ENCODE data around the gene DAG1.
A peak's percentile ranks its signal among the peaks of the same experiment; 100 is the strongest.

DAG1 gene

DNA sequence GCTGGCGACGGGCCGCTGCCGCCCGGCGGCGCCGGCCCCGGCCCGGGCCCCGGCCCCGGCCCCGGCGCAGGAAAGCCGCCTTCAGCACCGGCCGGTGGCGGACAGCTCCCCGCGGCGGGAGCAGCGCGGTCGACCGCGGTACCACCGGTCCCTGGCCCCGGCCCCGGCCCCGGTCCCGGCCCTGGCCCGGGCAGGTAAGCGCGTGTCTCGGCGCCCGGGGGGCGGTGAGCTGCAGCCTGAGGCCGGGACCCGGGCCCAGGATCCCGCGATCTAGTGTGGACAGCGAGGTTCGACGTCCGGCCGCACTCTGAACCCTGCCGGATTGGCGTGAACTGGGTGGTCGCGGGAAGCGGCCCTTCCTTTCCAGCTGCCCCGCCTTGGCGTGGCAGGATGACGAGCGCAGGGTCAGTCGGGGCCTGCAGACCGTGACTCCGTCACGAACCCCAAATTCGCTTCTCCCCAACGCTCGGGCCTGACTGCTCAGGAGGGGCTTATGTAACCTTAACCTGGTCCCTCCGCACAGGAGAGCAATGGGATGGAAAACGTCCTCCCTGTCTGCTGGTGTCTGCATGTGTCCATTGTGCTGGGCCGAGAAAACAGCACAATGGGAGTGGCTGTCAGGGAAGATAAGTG lies 84.7 kb downstream of the DAG1 start:
- DNase-seq: peak; percentile 3 to 49

DNA sequence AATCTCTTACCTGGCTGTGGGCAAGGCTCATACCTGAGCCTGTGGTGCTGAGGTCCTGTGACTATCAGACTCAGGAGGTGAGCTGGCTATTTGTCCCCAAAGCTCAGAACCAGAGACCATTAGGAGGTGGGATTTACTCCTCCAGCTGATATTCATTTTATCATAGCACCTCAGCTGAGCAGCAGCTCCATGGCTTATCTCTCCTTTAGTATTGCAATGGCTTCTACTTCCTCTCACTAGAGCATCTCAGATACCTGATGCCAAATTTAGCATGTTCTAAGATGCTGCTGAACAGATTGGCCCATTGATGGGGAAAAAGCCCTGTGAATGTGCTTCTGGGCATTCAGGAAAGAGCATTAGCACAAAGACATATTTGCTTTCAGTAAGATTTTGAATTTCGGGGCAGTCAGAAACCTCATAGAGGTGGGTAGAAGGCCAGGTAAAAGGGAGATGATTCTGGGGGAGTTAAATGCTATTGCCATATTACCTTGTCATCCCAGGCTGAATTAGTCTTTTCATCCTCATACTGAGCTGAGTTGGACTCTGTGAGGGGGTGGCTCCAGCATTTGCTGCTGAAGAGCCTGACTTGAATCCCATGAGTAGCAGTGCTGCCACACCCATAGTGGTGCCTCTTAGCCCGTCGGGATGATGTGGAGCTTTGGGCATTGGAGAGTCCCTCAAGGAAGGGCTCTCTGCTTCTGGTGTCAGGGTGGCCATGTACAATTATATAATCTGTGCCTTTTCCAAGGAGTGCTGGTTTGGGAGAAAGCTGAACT lies 86.6 kb downstream of the DAG1 start:
- no peak for DNase-seq

DNA sequence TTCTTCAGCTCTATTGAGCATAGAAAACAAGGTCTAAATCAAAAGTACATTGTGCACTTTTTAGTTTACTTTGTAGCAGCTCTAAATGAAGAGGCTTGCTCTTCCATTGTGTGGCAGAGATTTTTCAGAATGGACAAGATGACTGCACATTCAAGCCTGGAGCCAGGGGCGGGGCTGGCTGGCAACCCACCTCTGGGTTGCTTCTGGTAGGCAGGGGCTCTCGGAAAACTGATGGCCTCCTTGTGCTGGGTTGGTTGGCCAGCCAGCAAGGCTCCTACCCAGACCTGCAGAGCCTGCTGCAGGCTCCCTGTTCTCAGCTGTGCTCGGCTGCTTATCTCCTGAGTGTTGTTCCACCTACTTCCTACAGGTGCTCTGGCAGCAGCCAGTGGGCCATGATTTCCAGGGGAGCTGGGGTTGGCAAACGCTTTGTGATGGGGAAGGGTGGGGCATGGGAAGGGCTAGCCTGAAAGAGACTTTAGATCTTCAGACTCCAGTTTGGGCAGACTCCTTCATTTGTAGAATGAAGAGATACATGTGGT lies 93.0 kb downstream of the DAG1 start:
- no peak for DNase-seq

DNA sequence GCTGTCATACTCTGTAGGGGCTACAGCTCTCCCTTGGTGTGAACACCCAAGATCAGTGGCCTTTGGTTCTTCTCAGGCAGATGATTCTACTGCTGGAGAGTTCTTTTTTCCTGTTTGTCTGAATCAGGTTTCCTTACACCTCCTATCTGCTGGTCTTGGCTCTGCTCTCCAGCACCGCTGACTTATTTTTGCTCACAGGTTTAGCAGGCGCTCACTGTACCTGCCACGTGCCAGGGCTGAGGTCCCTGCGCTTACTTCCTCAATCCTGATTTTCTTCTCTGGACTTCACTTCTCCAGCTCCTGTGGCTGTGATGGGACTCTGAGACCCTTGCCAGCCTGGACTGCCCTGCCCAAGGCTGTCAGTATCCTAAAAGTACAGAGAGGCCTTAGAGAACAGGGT lies 93.7 kb downstream of the DAG1 start:
- no peak for DNase-seq

DNA sequence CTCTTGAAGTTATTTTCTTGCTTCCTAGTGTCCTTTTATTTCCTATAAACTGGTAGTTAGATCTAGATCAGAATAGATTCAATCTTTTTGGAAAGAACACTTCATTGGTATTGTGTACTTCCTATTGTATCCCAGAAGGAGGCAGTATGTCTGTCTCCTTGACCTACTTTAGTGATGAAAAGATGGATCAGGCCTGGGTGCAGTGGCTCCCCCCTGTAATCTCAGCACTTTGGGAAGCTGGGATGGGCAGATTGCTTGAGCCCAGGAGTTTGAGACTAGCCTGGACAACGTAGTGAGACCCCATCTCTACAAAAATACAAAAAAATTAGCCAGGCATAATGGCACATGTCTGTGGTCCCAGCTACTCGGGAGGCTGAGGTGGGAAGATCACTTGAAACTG lies 96.2 kb downstream of the DAG1 start:
- no peak for DNase-seq

DNA sequence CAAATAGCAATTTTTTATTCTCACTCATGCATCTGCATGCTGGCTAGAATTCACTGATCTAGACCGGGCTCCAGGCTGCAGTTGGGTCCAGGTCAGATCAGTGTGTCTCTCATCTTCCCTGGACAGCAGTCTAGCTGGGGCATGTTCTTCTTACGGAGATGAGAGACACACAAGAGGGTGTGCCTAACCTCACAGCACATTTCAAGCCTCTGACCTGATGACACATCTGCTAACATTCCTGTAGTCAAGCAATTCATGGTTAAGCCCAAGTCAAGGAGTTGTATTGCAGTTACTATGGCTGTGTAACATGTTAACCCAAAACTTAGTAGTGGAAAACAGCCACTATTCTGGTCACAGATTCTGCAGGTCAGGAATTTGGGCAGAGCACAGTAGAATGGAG lies 97.3 kb downstream of the DAG1 start:
- DNase-seq: no peak

DNA sequence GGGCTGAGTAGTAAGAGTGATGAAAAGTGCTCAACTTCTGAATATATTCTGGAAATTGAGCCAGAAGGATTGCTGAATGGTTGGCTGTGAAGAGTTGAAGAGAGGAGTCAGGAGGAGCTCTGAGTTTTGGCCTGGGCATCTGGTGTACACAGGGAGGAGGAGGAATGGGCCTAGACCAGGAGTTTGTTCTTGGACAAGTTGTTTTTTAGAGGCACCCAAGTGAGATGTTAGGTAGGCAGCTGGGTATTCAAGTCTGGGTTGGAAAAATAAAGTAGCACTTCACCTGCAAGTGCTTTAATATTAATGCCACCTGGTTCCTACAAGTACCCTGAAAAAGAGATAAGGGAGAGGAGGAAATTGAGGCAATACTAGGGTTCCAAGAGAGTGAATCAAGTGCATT lies 98.9 kb downstream of the DAG1 start:
- DNase-seq: no peak

DNA sequence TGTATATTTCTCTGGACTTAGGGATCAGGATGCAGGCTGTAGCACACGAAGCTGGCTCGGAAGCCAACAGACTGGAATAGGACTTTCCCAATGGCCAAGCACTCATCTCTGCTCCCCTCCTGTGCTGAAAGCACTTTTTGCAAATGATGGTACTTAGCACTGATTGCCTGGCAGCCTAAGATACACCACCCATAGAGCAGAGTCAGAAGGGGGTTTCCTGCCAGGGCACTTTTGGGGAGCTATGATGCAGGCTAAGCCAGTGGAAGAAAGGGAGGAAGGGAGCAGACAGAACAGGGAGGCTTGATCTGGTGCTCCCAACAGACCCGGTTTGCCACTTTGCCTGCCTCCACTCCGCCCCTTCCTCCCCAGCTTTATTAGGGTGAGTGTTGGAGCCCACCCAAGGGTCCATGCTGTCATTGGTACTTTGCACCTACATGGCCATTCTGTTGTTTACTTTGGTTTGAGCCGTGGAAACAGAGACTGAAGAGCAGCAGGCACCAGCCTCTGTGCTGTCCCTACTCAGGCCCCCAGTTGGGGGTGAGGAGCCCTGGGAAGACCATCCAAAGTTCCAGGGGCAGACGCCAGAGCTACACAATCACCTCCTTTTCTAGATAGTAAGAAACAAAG lies 100.1 kb downstream of the DAG1 start:
- no peak for DNase-seq

DNA sequence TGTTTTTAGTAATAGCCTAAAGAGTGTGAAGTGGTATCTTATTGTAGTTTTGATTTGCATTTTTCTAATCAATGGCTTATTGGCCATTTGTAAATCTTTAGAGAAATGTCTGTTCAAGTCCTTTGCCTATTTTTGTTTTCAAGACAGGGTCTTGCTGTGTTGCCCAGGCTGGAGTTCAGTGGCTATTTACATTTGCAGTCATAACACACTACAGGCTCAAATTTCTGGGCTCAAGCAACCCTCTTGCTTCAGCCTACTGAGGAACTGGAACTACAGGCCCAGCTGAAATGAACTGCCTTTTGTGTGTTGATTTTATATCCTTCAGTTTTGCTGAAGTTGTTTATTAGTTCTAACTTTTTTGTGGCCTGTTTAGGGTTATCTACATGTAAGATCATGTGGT lies 112.1 kb downstream of the DAG1 start:
- no peak for DNase-seq

Data from inflammatory macrophage (primary cell).